Smooth muscle cell (in vitro differentiated cells): ENCODE data around the gene ANO1. TPM values are rescaled to one million over a fixed set of nuclear protein-coding genes. Genes with fewer than 3 reads are reported as not detected.

Experiments used
- DNase-seq: peaks from one replicate; lab custom pipeline; 2025; ENCODE audit not compliant: unreplicated experiment; lab: John Stamatoyannopoulos, UW
- H2AFZ ChIP-seq: fragments of 200-600 bp; sonication (generic); 2 replicates; pipeline ENCODE4 v1.6.0; 2016; ENCODE audit warnings: antibody characterized with exemption, low read depth, mild to moderate bottlenecking
- H3F3A ChIP-seq: fragments of 200-600 bp; sonication (generic); 2 replicates; pipeline ENCODE4 v1.6.0; 2017; ENCODE audit warnings: antibody characterized with exemption, low read depth
- H3K27ac ChIP-seq: fragments of 200-600 bp; sonication (generic); 2 replicates; pipeline ENCODE4 v1.5.1; 2016; ENCODE audit warnings: low read depth, mild to moderate bottlenecking
- H3K27me3 ChIP-seq: fragments of 200-600 bp; sonication (generic); 2 replicates; pipeline ENCODE4 v1.6.1; 2016; ENCODE audit warnings: low read depth, mild to moderate bottlenecking
- H3K36me3 ChIP-seq: fragments of 200-600 bp; sonication (generic); 2 replicates; pipeline ENCODE4 v1.5.1; 2016; ENCODE audit warnings: low read depth
- H3K4me1 ChIP-seq: fragments of 200-600 bp; sonication (generic); 2 replicates; pipeline ENCODE4 v1.5.1; 2016; ENCODE audit warnings: low read depth
- H3K4me2 ChIP-seq: fragments of 200-600 bp; sonication (generic); 2 replicates; pipeline ENCODE4 v1.6.0; 2016; ENCODE audit warnings: mild to moderate bottlenecking
- H3K4me3 ChIP-seq: fragments of 200-600 bp; sonication (generic); 2 replicates; pipeline ENCODE4 v1.5.1; 2016; ENCODE audit warnings: mild to moderate bottlenecking
- H3K79me2 ChIP-seq: fragments of 200-600 bp; sonication (generic); 2 replicates; pipeline ENCODE4 v1.6.0; 2016; ENCODE audit warnings: low read depth, mild to moderate bottlenecking
- H3K9ac ChIP-seq: fragments of 200-600 bp; sonication (generic); 2 replicates; pipeline ENCODE4 v1.6.0; 2016; ENCODE audit warnings: low read depth
- H3K9me3 ChIP-seq: fragments of 200-600 bp; sonication (generic); replicated peaks from 2 replicates; pipeline ENCODE4 v1.5.1; 2016; ENCODE audit warnings: low read depth
- H4K20me1 ChIP-seq: fragments of 200-600 bp; sonication (generic); 2 replicates; pipeline ENCODE4 v1.6.0; 2016; ENCODE audit warnings: low read depth
- WGBS: methylation state at CpG from one replicate; pipeline ENCODE4 v1.1.7; 2016; ENCODE audit warnings: low lambda C conversion rate; 5-methylcytosine and 5-hydroxymethylcytosine counted together
- polyA plus RNA-seq: library from polyadenylated mRNA; unstranded; fragments of >200 nt; fragmentation: Nextera tagmentation; extraction: Ambion mirVana; gene quantifications from 2 replicates; pipeline ENCODE4 v1.2.1, GENCODE V29; 2016
- total RNA-seq: library from RNA; depleted of rRNA; stranded (reverse); fragments of >200 nt; gene quantifications from 2 replicates; pipeline ENCODE4 v1.2.3, GENCODE V29; 2014
- TF ChIP-seq, protein P1 (sequence below): fragments of 200-600 bp; sonication (generic); IDR thresholded peaks from 2 replicates; pipeline ENCODE4 v1.5.1; 2017; ENCODE audit warnings: borderline replicate concordance, mild to moderate bottlenecking, antibody characterized with exemption; ENCODE audit not compliant: insufficient read depth, poor library complexity, severe bottlenecking

ANO1 gene
- total and polyA plus RNA-seq, 2 experiments from 2014 or later = 93.4 to 133 TPM

GRCh38 chr11:70167723-70168404, 89.7 kb downstream of the ANO1 start:
- no peak overlapping the region for H3K4me2 ChIP-seq
- no peaks in the 10 kb centered on the region for H3K36me3 ChIP-seq
- H3K27ac ChIP-seq = no peak overlapping the region
- H3K9me3 ChIP-seq = no peaks in the 10 kb centered on the region
- no peak overlapping the region for H3K4me3 ChIP-seq
- WGBS = 91% methylated on average over 17 of the region's 17 CpGs
- H2AFZ ChIP-seq = no peak overlapping the region
- TF ChIP-seq, protein P1, sequence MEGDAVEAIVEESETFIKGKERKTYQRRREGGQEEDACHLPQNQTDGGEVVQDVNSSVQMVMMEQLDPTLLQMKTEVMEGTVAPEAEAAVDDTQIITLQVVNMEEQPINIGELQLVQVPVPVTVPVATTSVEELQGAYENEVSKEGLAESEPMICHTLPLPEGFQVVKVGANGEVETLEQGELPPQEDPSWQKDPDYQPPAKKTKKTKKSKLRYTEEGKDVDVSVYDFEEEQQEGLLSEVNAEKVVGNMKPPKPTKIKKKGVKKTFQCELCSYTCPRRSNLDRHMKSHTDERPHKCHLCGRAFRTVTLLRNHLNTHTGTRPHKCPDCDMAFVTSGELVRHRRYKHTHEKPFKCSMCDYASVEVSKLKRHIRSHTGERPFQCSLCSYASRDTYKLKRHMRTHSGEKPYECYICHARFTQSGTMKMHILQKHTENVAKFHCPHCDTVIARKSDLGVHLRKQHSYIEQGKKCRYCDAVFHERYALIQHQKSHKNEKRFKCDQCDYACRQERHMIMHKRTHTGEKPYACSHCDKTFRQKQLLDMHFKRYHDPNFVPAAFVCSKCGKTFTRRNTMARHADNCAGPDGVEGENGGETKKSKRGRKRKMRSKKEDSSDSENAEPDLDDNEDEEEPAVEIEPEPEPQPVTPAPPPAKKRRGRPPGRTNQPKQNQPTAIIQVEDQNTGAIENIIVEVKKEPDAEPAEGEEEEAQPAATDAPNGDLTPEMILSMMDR = no peak
- no peak for DNase-seq
- no peaks in the 10 kb centered on the region for H3F3A ChIP-seq
- no peak overlapping the region for H3K9ac ChIP-seq
- no peaks in the 10 kb centered on the region for H3K4me1 ChIP-seq
- H3K79me2 ChIP-seq = no peaks in the 10 kb centered on the region
- no peaks in the 10 kb centered on the region for H4K20me1 ChIP-seq
- no peaks in the 10 kb centered on the region for H3K27me3 ChIP-seq

DNA sequence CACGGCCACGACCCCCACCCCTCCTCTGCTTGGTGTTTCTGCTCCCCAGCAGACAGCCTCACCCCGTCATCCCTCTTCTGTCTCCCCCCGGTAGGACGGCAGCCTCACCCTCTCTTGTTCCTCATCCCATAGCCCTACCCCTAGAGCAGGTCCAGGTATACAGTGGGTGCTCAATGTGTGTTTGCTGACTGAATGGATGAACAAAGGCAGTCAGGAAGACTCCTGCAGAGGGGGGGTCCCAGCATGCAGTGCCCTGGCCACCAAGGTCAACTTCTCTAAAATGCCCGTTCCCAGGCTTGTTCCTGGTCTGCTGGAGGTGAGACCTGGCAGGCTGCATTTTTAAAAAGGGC, 90.3 kb downstream of the ANO1 start:
- Histone ChIP-seq H3K4me3 (no peak overlapping the region), H3K27me3 (no peaks in the 10 kb centered on the region), H3K9me3 (no peaks in the 10 kb centered on the region), H3K4me2 (no peak overlapping the region), H3K4me1 (no peaks in the 10 kb centered on the region), H3F3A (no peaks in the 10 kb centered on the region), H3K36me3 (no peaks in the 10 kb centered on the region), H3K27ac (no peak overlapping the region), H4K20me1 (no peaks in the 10 kb centered on the region), H3K79me2 (no peaks in the 10 kb centered on the region), H3K9ac (no peak overlapping the region), H2AFZ (no peak overlapping the region)
- 96% methylated on average over 6 of the region's 6 CpGs for WGBS
- no peak for DNase-seq
- TF ChIP-seq, protein P1 = no peak

- WGBS = 89% methylated on average over 11 of the region's 11 CpGs
These were observed 91.0 kb downstream of the ANO1 start for GRCh38 chr11:70169127-70169526.

More at GRCh38 chr11:70169127-70169526, 91.0 kb downstream of the ANO1 start:
- H3K9ac ChIP-seq = no peak overlapping the region
- DNase-seq = no peak
- no peaks in the 10 kb centered on the region for H3K4me1 ChIP-seq
- no peak overlapping the region for H3K4me2 ChIP-seq
- H2AFZ ChIP-seq = no peak overlapping the region
- H4K20me1 ChIP-seq = no peaks in the 10 kb centered on the region
- TF ChIP-seq, protein P1 = no peak
- H3K27ac ChIP-seq = no peak overlapping the region
- H3K36me3 ChIP-seq = no peaks in the 10 kb centered on the region
- H3K4me3 ChIP-seq = no peak overlapping the region
- H3F3A ChIP-seq = no peaks in the 10 kb centered on the region
- no peaks in the 10 kb centered on the region for H3K79me2 ChIP-seq
- H3K9me3 ChIP-seq = no peaks in the 10 kb centered on the region
- no peaks in the 10 kb centered on the region for H3K27me3 ChIP-seq
